Ovary (tissue), 9 donors: ENCODE data around the gene ENTPD8. TPM values are rescaled to one million over a fixed set of nuclear protein-coding genes. Genes with fewer than 3 reads are reported as not detected.

Experiments
- DNase-seq, 5 donors: peaks; one replicate each; pipeline ENCODE4 v3.0.0-alpha.2; 2019 to 2020
- H3K27ac ChIP-seq, 2 donors: fragments of 200-600 bp; one replicate each; pipeline versions ENCODE4 v1.5.1 to v1.8.0; 2019 to 2022
- H3K27me3 ChIP-seq: fragments of 200-600 bp; one replicate; pipeline ENCODE4 v1.8.0; 2022
- H3K36me3 ChIP-seq: fragments of 200-600 bp; sonication (generic); one replicate; pipeline ENCODE4 v1.5.1; 2019
- H3K4me1 ChIP-seq: one replicate; pipeline ENCODE4 v1.8.1; 2013; ENCODE audit warnings: mild to moderate bottlenecking, moderate library complexity; ENCODE audit not compliant: insufficient read depth
- H3K4me3 ChIP-seq: fragments of 200-600 bp; sonication (generic); one replicate; pipeline ENCODE4 v1.5.1; 2017
- H3K9me3 ChIP-seq, 2 donors: fragments of 200-600 bp in 1 of 2; sonication (generic) in 1 of 2; one replicate each; pipeline versions ENCODE4 v1.5.1 to v1.8.1; 2013 to 2019; ENCODE audit warnings: mild to moderate bottlenecking in 1 of 2, moderate library complexity in 1 of 2
- CTCF ChIP-seq, 3 donors: fragments of 450-650 bp in 2 of 3; fragments of 200-600 bp in 1 of 3; IDR thresholded peaks; one replicate each; pipeline versions ENCODE4 v1.5.1 to v1.8.0; 2016 to 2022; ENCODE audit warnings: antibody characterized with exemption in 3 of 3, mild to moderate bottlenecking in 1 of 3
- EP300 ChIP-seq: sonication (generic); formaldehyde crosslinking; IDR thresholded peaks from one replicate; pipeline ENCODE4 v1.6.1; 2017; ENCODE audit warnings: antibody characterized with exemption
- POLR2A ChIP-seq: fragments of 450-650 bp; IDR thresholded peaks from one replicate; pipeline ENCODE4 v1.6.1; 2017; ENCODE audit warnings: antibody characterized with exemption, mild to moderate bottlenecking, moderate library complexity
- WGBS, 3 donors: extraction: QIAGEN DNeasy Blood & Tissue Kit in 1 of 3; methylation state at CpG; one replicate each; pipeline versions ENCODE4 v1.1.5 to v1.1.7; 2013 to 2017; 5-methylcytosine and 5-hydroxymethylcytosine counted together
- intact Hi-C, 4 donors: fragments of 100-400 bp; cut with DNase I; formaldehyde crosslinking; loops; one replicate each; pipeline versions ENCODE4 v1.11.0 to v1.15.1; 2022 to 2023
- polyA plus RNA-seq, 2 donors: library from polyadenylated mRNA; stranded (reverse); fragments of 200-250 nt in 1 of 2; fragments of 350-450 nt in 1 of 2; fragmentation: Illumina TruSeq in 1 of 2; extraction: RNeasy Lipid Tissue Mini Kit (QIAGEN cat#74804) in 1 of 2; gene quantifications; one replicate each; pipeline ENCODE4 v1.2.3, GENCODE V29; 2013 to 2014
- total RNA-seq, 7 donors: library from RNA; depleted of rRNA in 2 of 7; stranded (reverse); fragments of >200 nt in 2 of 7; fragmentation: NEBNext Ultra II Directional in 3 of 7; extraction: Animal tissue kit (Norgen Biotek cat#: 25700) in 3 of 7; gene quantifications; one replicate each; pipeline versions ENCODE4 v1.1.0 to v1.2.4, GENCODE V29; 2016 to 2023
- donor health status: DM: no; HTN: no; CAD: no; lungs with moderate emphysema.
- donor health status: DM: no; HTN: no; CAD: no.
- donor health status: Bipolar disorder and iron deficiency.
- donor health status: DM: yes; HTN: yes; CAD: no.
- donor health status: DM: no; HTN: no; CAD: no.
- donor health status: DM: yes; HTN: yes; CAD: no.

The ENTPD8 gene
- total and polyA plus RNA-seq, 9 donors: 0.10 to 0.57 (median 0.17) TPM; not detected in 3

- DNase-seq: peak in 2 of 5 donors; percentile 44 to 52
- peaks cover 7% of the 10 kb centered on the region for H3K4me1 ChIP-seq
- no peak for TF ChIP-seq CTCF (IDR thresholded peaks at IDR 0.05)
- no peaks in the 10 kb centered on the region for H3K9me3 ChIP-seq
- WGBS, 3 donors: 83 to 88% (median 85%) methylated on average over 22 to 24 of the region's 24 CpGs
- H3K27ac ChIP-seq: no peak overlapping the region
- intact Hi-C loops: no loop called here
- no peaks in the 10 kb centered on the region for H3K27me3 ChIP-seq
- no peaks in the 10 kb centered on the region for H3K36me3 ChIP-seq
- H3K4me3 ChIP-seq: no peak overlapping the region
Observed at GRCh38 chr9:137436761-137437600, 4.2 kb downstream of the ENTPD8 start.

GRCh38 chr9:137435980-137436760 lies 5.0 kb downstream of the ENTPD8 start:
- H3K36me3 ChIP-seq: no peaks in the 10 kb centered on the region
- TF ChIP-seq EP300 (no peak), POLR2A (no peak), CTCF (IDR thresholded peaks at IDR 0.05) (no peak)
- H3K27me3 ChIP-seq: no peaks in the 10 kb centered on the region
- peak overlapping the region; percentile 61 to 78 for H3K27ac ChIP-seq
- peaks cover 7% of the 10 kb centered on the region for H3K4me1 ChIP-seq
- 44 to 51% (median 46%) methylated on average over 40 to 42 of the region's 42 CpGs for WGBS, 3 donors
- no peak overlapping the region for H3K4me3 ChIP-seq
- intact Hi-C loops: no loop called here
- DNase-seq: peak; percentile 88 to 91 (median 90)
- no peaks in the 10 kb centered on the region for H3K9me3 ChIP-seq

GRCh38 chr9:137435381-137435891 lies 5.7 kb downstream of the ENTPD8 start:
- no peaks in the 10 kb centered on the region for H3K9me3 ChIP-seq
- no peaks in the 10 kb centered on the region for H3K36me3 ChIP-seq
- peak in 1 of 5 donors; percentile 47 for DNase-seq
- WGBS, 3 donors: 72 to 78% (median 74%) methylated on average over 18 to 20 of the region's 20 CpGs
- intact Hi-C loops: no loop called here
- H3K27me3 ChIP-seq: no peaks in the 10 kb centered on the region
- no peak overlapping the region for H3K4me3 ChIP-seq
- peaks cover 9% of the 10 kb centered on the region for H3K4me1 ChIP-seq
- no peak for TF ChIP-seq POLR2A
- no peak for TF ChIP-seq EP300
- TF ChIP-seq CTCF (IDR thresholded peaks at IDR 0.05): no peak
- peak overlapping the region; percentile 61 to 78 for H3K27ac ChIP-seq

- H3K9me3 ChIP-seq: no peaks in the 10 kb centered on the region
- no peaks in the 10 kb centered on the region for H3K36me3 ChIP-seq
- peaks cover 13% of the 10 kb centered on the region for H3K4me1 ChIP-seq
- intact Hi-C loops: no loop called here
- H3K27me3 ChIP-seq: no peaks in the 10 kb centered on the region
- WGBS, 3 donors: 90 to 92% (median 91%) methylated on average over 35 to 43 of the region's 43 CpGs
- no peak overlapping the region for H3K27ac ChIP-seq
- TF ChIP-seq EP300: no peak
- TF ChIP-seq CTCF (IDR thresholded peaks at IDR 0.05): no peak
- no peak for TF ChIP-seq POLR2A
- peak in 2 of 5 donors; percentile 36 to 43 for DNase-seq
- no peak overlapping the region for H3K4me3 ChIP-seq
Observed at GRCh38 chr9:137434498-137435380, 6.4 kb downstream of the ENTPD8 start.
